Ovary (tissue), 9 donors: Measurements from ENCODE around the gene JDP2. TPM values are rescaled to one million over a fixed set of nuclear protein-coding genes. Genes with fewer than 3 reads are reported as not detected.

ENCODE experiments used
- DNase-seq, 5 donors: peaks; one replicate each; pipeline ENCODE4 v3.0.0-alpha.2; 2019 to 2020
- H3K27ac ChIP-seq, 2 donors: fragments of 200-600 bp; one replicate each; pipeline versions ENCODE4 v1.5.1 to v1.8.0; 2019 to 2022
- H3K27me3 ChIP-seq: fragments of 200-600 bp; one replicate; pipeline ENCODE4 v1.8.0; 2022
- H3K36me3 ChIP-seq: fragments of 200-600 bp; sonication (generic); one replicate; pipeline ENCODE4 v1.5.1; 2019
- H3K4me1 ChIP-seq: one replicate; pipeline ENCODE4 v1.8.1; 2013; ENCODE audit warnings: mild to moderate bottlenecking, moderate library complexity; ENCODE audit not compliant: insufficient read depth
- H3K4me3 ChIP-seq: fragments of 200-600 bp; sonication (generic); one replicate; pipeline ENCODE4 v1.5.1; 2017
- H3K9me3 ChIP-seq, 2 donors: fragments of 200-600 bp in 1 of 2; sonication (generic) in 1 of 2; one replicate each; pipeline versions ENCODE4 v1.5.1 to v1.8.1; 2013 to 2019; ENCODE audit warnings: mild to moderate bottlenecking in 1 of 2, moderate library complexity in 1 of 2
- EP300 ChIP-seq: sonication (generic); formaldehyde crosslinking; IDR thresholded peaks from one replicate; pipeline ENCODE4 v1.6.1; 2017; ENCODE audit warnings: antibody characterized with exemption
- POLR2A ChIP-seq: fragments of 450-650 bp; IDR thresholded peaks from one replicate; pipeline ENCODE4 v1.6.1; 2017; ENCODE audit warnings: antibody characterized with exemption, mild to moderate bottlenecking, moderate library complexity
- WGBS, 3 donors: extraction: QIAGEN DNeasy Blood & Tissue Kit in 1 of 3; methylation state at CpG; one replicate each; pipeline versions ENCODE4 v1.1.5 to v1.1.7; 2013 to 2017; 5-methylcytosine and 5-hydroxymethylcytosine counted together
- intact Hi-C, 4 donors: fragments of 100-400 bp; cut with DNase I; formaldehyde crosslinking; loops; one replicate each; pipeline versions ENCODE4 v1.11.0 to v1.15.1; 2022 to 2023
- polyA plus RNA-seq, 2 donors: library from polyadenylated mRNA; stranded (reverse); fragments of 200-250 nt in 1 of 2; fragments of 350-450 nt in 1 of 2; fragmentation: Illumina TruSeq in 1 of 2; extraction: RNeasy Lipid Tissue Mini Kit (QIAGEN cat#74804) in 1 of 2; gene quantifications; one replicate each; pipeline ENCODE4 v1.2.3, GENCODE V29; 2013 to 2014
- total RNA-seq, 7 donors: library from RNA; depleted of rRNA in 2 of 7; stranded (reverse); fragments of >200 nt in 2 of 7; fragmentation: NEBNext Ultra II Directional in 3 of 7; extraction: Animal tissue kit (Norgen Biotek cat#: 25700) in 3 of 7; gene quantifications; one replicate each; pipeline versions ENCODE4 v1.1.0 to v1.2.4, GENCODE V29; 2016 to 2023
- TF ChIP-seq, protein P1 (sequence below), 3 donors: fragments of 450-650 bp in 2 of 3; fragments of 200-600 bp in 1 of 3; IDR thresholded peaks; one replicate each; pipeline versions ENCODE4 v1.5.1 to v1.8.0; 2016 to 2022; ENCODE audit warnings: antibody characterized with exemption in 3 of 3, mild to moderate bottlenecking in 1 of 3
- donor health status: DM: no; HTN: no; CAD: no; lungs with moderate emphysema.
- donor health status: DM: no; HTN: no; CAD: no.
- donor health status: Bipolar disorder and iron deficiency.
- donor health status: DM: yes; HTN: yes; CAD: no.
- donor health status: DM: no; HTN: no; CAD: no.
- donor health status: DM: yes; HTN: yes; CAD: no.

JDP2 gene
- total and polyA plus RNA-seq, 9 donors, result 16.2 to 89.9 (median 26.8) TPM

GRCh38 chr14:75510547-75510946, 82.7 kb downstream of the JDP2 start:
- Histone ChIP-seq H3K4me3 (no peak overlapping the region), H3K27ac (no peak overlapping the region), H3K36me3 (no peaks in the 10 kb centered on the region), H3K4me1 (no peaks in the 10 kb centered on the region), H3K9me3 (no peaks in the 10 kb centered on the region), H3K27me3 (no peaks in the 10 kb centered on the region)
- no peak for DNase-seq
- TF ChIP-seq POLR2A (no peak), EP300 (no peak)
- TF ChIP-seq, protein P1, sequence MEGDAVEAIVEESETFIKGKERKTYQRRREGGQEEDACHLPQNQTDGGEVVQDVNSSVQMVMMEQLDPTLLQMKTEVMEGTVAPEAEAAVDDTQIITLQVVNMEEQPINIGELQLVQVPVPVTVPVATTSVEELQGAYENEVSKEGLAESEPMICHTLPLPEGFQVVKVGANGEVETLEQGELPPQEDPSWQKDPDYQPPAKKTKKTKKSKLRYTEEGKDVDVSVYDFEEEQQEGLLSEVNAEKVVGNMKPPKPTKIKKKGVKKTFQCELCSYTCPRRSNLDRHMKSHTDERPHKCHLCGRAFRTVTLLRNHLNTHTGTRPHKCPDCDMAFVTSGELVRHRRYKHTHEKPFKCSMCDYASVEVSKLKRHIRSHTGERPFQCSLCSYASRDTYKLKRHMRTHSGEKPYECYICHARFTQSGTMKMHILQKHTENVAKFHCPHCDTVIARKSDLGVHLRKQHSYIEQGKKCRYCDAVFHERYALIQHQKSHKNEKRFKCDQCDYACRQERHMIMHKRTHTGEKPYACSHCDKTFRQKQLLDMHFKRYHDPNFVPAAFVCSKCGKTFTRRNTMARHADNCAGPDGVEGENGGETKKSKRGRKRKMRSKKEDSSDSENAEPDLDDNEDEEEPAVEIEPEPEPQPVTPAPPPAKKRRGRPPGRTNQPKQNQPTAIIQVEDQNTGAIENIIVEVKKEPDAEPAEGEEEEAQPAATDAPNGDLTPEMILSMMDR (IDR thresholded peaks at IDR 0.05), result no peak
- 85 to 92% (median 90%) methylated on average over 1 of the region's 1 CpG for WGBS, 3 donors
- intact Hi-C loops, result no loop called here

- no peaks in the 10 kb centered on the region for H3K4me1 ChIP-seq
- no peak overlapping the region for H3K4me3 ChIP-seq
- H3K27me3 ChIP-seq, result no peaks in the 10 kb centered on the region
- H3K36me3 ChIP-seq, result no peaks in the 10 kb centered on the region
- intact Hi-C loops, result no loop called here
- TF ChIP-seq, protein P1 (IDR thresholded peaks at IDR 0.05), result no peak
- TF ChIP-seq POLR2A (no peak), EP300 (no peak)
- no peak overlapping the region for H3K27ac ChIP-seq
- no peaks in the 10 kb centered on the region for H3K9me3 ChIP-seq
- no peak for DNase-seq
Observed at GRCh38 chr14:75511201-75511600, 83.4 kb downstream of the JDP2 start.

- DNase-seq, result no peak
- intact Hi-C loops, result no loop called here
- Histone ChIP-seq H3K27ac (no peak overlapping the region), H3K27me3 (no peaks in the 10 kb centered on the region), H3K9me3 (no peaks in the 10 kb centered on the region), H3K4me3 (no peak overlapping the region), H3K4me1 (no peaks in the 10 kb centered on the region), H3K36me3 (no peaks in the 10 kb centered on the region)
- TF ChIP-seq POLR2A, result no peak
- no peak for TF ChIP-seq EP300
- TF ChIP-seq, protein P1 (IDR thresholded peaks at IDR 0.05), result no peak
- WGBS, 3 donors, result 91 to 92% (median 91%) methylated on average over 12 of the region's 12 CpGs
Observed at GRCh38 chr14:75513911-75514672, 86.3 kb downstream of the JDP2 start.

GRCh38 chr14:75514673-75515628, 87.1 kb downstream of the JDP2 start:
- WGBS, 3 donors, result 36 to 74% (median 39%) methylated on average over 29 of the region's 29 CpGs
- no peak overlapping the region for H3K4me3 ChIP-seq
- no peaks in the 10 kb centered on the region for H3K4me1 ChIP-seq
- no peaks in the 10 kb centered on the region for H3K27me3 ChIP-seq
- no peaks in the 10 kb centered on the region for H3K36me3 ChIP-seq
- H3K9me3 ChIP-seq, result no peaks in the 10 kb centered on the region
- DNase-seq, result no peak
- no peak for TF ChIP-seq EP300
- no peak for TF ChIP-seq POLR2A
- TF ChIP-seq, protein P1 (IDR thresholded peaks at IDR 0.05), result no peak
- intact Hi-C loops, result no loop called here
- no peak overlapping the region for H3K27ac ChIP-seq
